Muscle layer of duodenum (tissue), 2 donors: ENCODE results near the gene FARP1.

Source experiments
- H3K27ac ChIP-seq: one replicate; pipeline ENCODE4 v1.7.0; 2013; ENCODE audit warnings: mild to moderate bottlenecking, low read length
- H3K27me3 ChIP-seq: one replicate; pipeline ENCODE4 v1.7.0; 2013; ENCODE audit warnings: low read depth, mild to moderate bottlenecking, control low read depth, low read length
- H3K36me3 ChIP-seq, 2 donors: one replicate each; pipeline ENCODE4 v1.7.0; 2013; ENCODE audit warnings: low read length in 2 of 2, control low read depth in 1 of 2, mild to moderate bottlenecking in 1 of 2; ENCODE audit not compliant: insufficient read depth in 2 of 2, control insufficient read depth in 1 of 2
- H3K4me1 ChIP-seq, 2 donors: one replicate each; pipeline ENCODE4 v1.7.0; 2013; ENCODE audit warnings: low read length in 2 of 2, mild to moderate bottlenecking in 2 of 2, control low read depth in 1 of 2, moderate library complexity in 1 of 2; ENCODE audit not compliant: insufficient read depth in 2 of 2, control insufficient read depth in 1 of 2
- H3K4me3 ChIP-seq, 2 donors: one replicate each; pipeline ENCODE4 v1.7.0; 2013; ENCODE audit warnings: low read length in 2 of 2, low read depth in 1 of 2, mild to moderate bottlenecking in 1 of 2
- H3K9me3 ChIP-seq, 2 donors: one replicate each; pipeline ENCODE4 v1.7.0; 2013; ENCODE audit warnings: low read length in 2 of 2, control low read depth in 1 of 2, mild to moderate bottlenecking in 1 of 2; ENCODE audit not compliant: control insufficient read depth in 1 of 2
- donor health status: healthy.

The FARP1 gene

GRCh38 chr13:98141509-98142379, 1.1 kb upstream of the FARP1 start:
- Histone ChIP-seq H3K4me3 (peak overlapping the region; percentile 42 to 77), H3K36me3 (no peaks in the 10 kb centered on the region), H3K4me1 (peaks cover 8 to 12% of the 10 kb centered on the region in 2 donors), H3K27me3 (no peaks in the 10 kb centered on the region), H3K9me3 (no peaks in the 10 kb centered on the region), H3K27ac (no peak overlapping the region)

- Histone ChIP-seq H3K36me3 (no peaks in the 10 kb centered on the region), H3K9me3 (no peaks in the 10 kb centered on the region), H3K27ac (no peak overlapping the region), H3K4me1 (peaks cover 8 to 12% of the 10 kb centered on the region in 2 donors), H3K4me3 (peak overlapping the region in 1 of 2 donors; percentile 65), H3K27me3 (no peaks in the 10 kb centered on the region)
Measured at GRCh38 chr13:98143157-98143553, 261 bp downstream of the FARP1 start.

- H3K4me3 ChIP-seq: peak overlapping the region; percentile 65 to 76
- H3K27me3 ChIP-seq: no peaks in the 10 kb centered on the region
- no peaks in the 10 kb centered on the region for H3K36me3 ChIP-seq
- no peaks in the 10 kb centered on the region for H3K9me3 ChIP-seq
- peaks cover 8 to 12% of the 10 kb centered on the region in 2 donors for H3K4me1 ChIP-seq
- H3K27ac ChIP-seq: no peak overlapping the region
Measured at GRCh38 chr13:98143601-98144026, 720 bp downstream of the FARP1 start.

- H3K4me1 ChIP-seq: peaks cover 8 to 12% of the 10 kb centered on the region in 2 donors
- no peaks in the 10 kb centered on the region for H3K27me3 ChIP-seq
- no peak overlapping the region for H3K27ac ChIP-seq
- H3K9me3 ChIP-seq: no peaks in the 10 kb centered on the region
- peak overlapping the region; percentile 65 to 76 for H3K4me3 ChIP-seq
- no peaks in the 10 kb centered on the region for H3K36me3 ChIP-seq
Measured at GRCh38 chr13:98144027-98144741, 1.3 kb downstream of the FARP1 start.

GRCh38 chr13:98144801-98145350, 2.0 kb downstream of the FARP1 start:
- Histone ChIP-seq H3K4me3 (peak overlapping the region; percentile 65 to 76), H3K27ac (no peak overlapping the region), H3K36me3 (no peaks in the 10 kb centered on the region), H3K4me1 (peaks cover 8 to 12% of the 10 kb centered on the region in 2 donors), H3K27me3 (no peaks in the 10 kb centered on the region), H3K9me3 (no peaks in the 10 kb centered on the region)

- Histone ChIP-seq H3K27me3 (no peaks in the 10 kb centered on the region), H3K9me3 (no peaks in the 10 kb centered on the region), H3K36me3 (no peaks in the 10 kb centered on the region), H3K27ac (no peak overlapping the region), H3K4me1 (peaks cover 8 to 12% of the 10 kb centered on the region in 2 donors), H3K4me3 (no peak overlapping the region)
Measured at GRCh38 chr13:98147521-98147920, 4.6 kb downstream of the FARP1 start.

GRCh38 chr13:98150832-98151479, 8.1 kb downstream of the FARP1 start:
- Histone ChIP-seq H3K27me3 (no peaks in the 10 kb centered on the region), H3K9me3 (no peaks in the 10 kb centered on the region), H3K4me1 (no peaks in the 10 kb centered on the region), H3K36me3 (no peaks in the 10 kb centered on the region), H3K27ac (no peak overlapping the region), H3K4me3 (no peak overlapping the region)

GRCh38 chr13:98155475-98156109, 12.7 kb downstream of the FARP1 start:
- H3K4me3 ChIP-seq: no peak overlapping the region
- H3K27ac ChIP-seq: no peak overlapping the region
- no peaks in the 10 kb centered on the region for H3K9me3 ChIP-seq
- no peaks in the 10 kb centered on the region for H3K4me1 ChIP-seq
- no peaks in the 10 kb centered on the region for H3K36me3 ChIP-seq
- no peaks in the 10 kb centered on the region for H3K27me3 ChIP-seq

- no peaks in the 10 kb centered on the region for H3K9me3 ChIP-seq
- H3K27me3 ChIP-seq: no peaks in the 10 kb centered on the region
- H3K4me1 ChIP-seq: no peaks in the 10 kb centered on the region
Measured at GRCh38 chr13:98156259-98156658, 13.4 kb downstream of the FARP1 start.

GRCh38 chr13:98157188-98157587, 14.3 kb downstream of the FARP1 start:
- no peaks in the 10 kb centered on the region for H3K4me1 ChIP-seq
- H3K4me3 ChIP-seq: no peak overlapping the region
- no peaks in the 10 kb centered on the region for H3K9me3 ChIP-seq
- H3K27ac ChIP-seq: no peak overlapping the region
- H3K27me3 ChIP-seq: no peaks in the 10 kb centered on the region
- H3K36me3 ChIP-seq: no peaks in the 10 kb centered on the region

More at GRCh38 chr13:98156259-98156658, 13.4 kb downstream of the FARP1 start:
- H3K4me3 ChIP-seq: no peak overlapping the region
- H3K27ac ChIP-seq: no peak overlapping the region
- no peaks in the 10 kb centered on the region for H3K36me3 ChIP-seq
